Mammary epithelial cell (primary cell): ENCODE measurements around the gene ATXN1.

Source experiments
- CTCF ChIP-seq, 2 donors: IDR thresholded peaks in 1 of 2; conservative IDR thresholded peaks in 1 of 2; 2 replicates each; pipeline ENCODE4 v1.5.1; 2011 to 2012; ENCODE audit warnings: inconsistent platforms in 2 of 2, low read length in 2 of 2, mild to moderate bottlenecking in 2 of 2, control low read depth in 1 of 2, low read depth in 1 of 2; ENCODE audit not compliant: insufficient read depth in 1 of 2; ENCODE audit errors: extremely low read depth in 1 of 2
- EZH2 ChIP-seq: IDR thresholded peaks from 2 replicates; pipeline ENCODE4 v1.6.1; 2012; ENCODE audit warnings: low read length, inconsistent platforms, borderline replicate concordance

- TF ChIP-seq EZH2 (no peak), CTCF (conservative IDR thresholded peaks at IDR 0.05 in 1 of 2, IDR thresholded peaks at IDR 0.05 in 1 of 2; ENCODE audit: extremely low read depth in 1 of 2, insufficient read depth in 1 of 2, low read depth in 1 of 2, low read length in 2 of 2) (no peak)
These were observed 10.7 kb downstream of the ATXN1 start for GRCh38 chr6:16750566-16750965.
